Activated CD4-positive, alpha-beta T cell treated with anti-CD3 and anti-CD28 coated beads for 36 hours (primary cell): Measurements from ENCODE around the gene IL1RL1. TPM values are rescaled to one million over a fixed set of nuclear protein-coding genes. Genes with fewer than 3 reads are reported as not detected.

ENCODE experiments used
- ATAC-seq: fragments of 200-7000 bp; cut with Tn5 transposase; one replicate; pipeline ENCODE4 v1.10.0; 2021; ENCODE audit warnings: mild to moderate bottlenecking, moderate library complexity
- CTCF ChIA-PET: fragments of 350-600 bp; sonication (Branson Sonifier 250); formaldehyde crosslinking; loops from one replicate; lab custom pipeline; 2021; ENCODE audit warnings: antibody characterized with exemption; lab: Charles Lee
- POLR2A ChIA-PET: fragments of 350-600 bp; sonication (Branson Sonifier 250); formaldehyde crosslinking; loops from one replicate; lab custom pipeline; 2021; ENCODE audit warnings: antibody characterized with exemption, inconsistent platforms; lab: Charles Lee
- DNase-seq: peaks from one replicate; pipeline ENCODE4 v3.0.0-alpha.2; 2020
- H3K27ac Mint-ChIP-seq: one replicate; pipeline ENCODE4 v1.8.0; 2021; ENCODE audit warnings: mixed read lengths
- H3K27me3 Mint-ChIP-seq: one replicate; pipeline ENCODE4 v1.8.0; 2021; ENCODE audit warnings: mixed read lengths
- H3K36me3 Mint-ChIP-seq: one replicate; pipeline ENCODE4 v1.8.0; 2021; ENCODE audit warnings: low read depth, mixed read lengths
- H3K4me1 Mint-ChIP-seq: one replicate; pipeline ENCODE4 v1.8.0; 2021; ENCODE audit warnings: mixed read lengths
- H3K4me3 Mint-ChIP-seq: one replicate; pipeline ENCODE4 v1.8.0; 2021; ENCODE audit warnings: mild to moderate bottlenecking, moderate library complexity, mixed read lengths
- H3K9me3 Mint-ChIP-seq: one replicate; pipeline ENCODE4 v1.8.0; 2021; ENCODE audit warnings: low read depth, mixed read lengths
- intact Hi-C, 2 experiments: fragments of 100-400 bp; cut with DNase I in 1 of 2; cut with micrococcal nuclease in 1 of 2; formaldehyde crosslinking; loops; one replicate each; pipeline versions ENCODE4 v1.14.2 to v1.15.1; 2022 to 2024; cut with DNase I, micrococcal nuclease
- total RNA-seq, 2 experiments: library from RNA; stranded (reverse); gene quantifications; one replicate each; pipeline ENCODE4 v1.2.3, GENCODE V29; 2021

The IL1RL1 gene
- total RNA-seq, 2 experiments from 2014 or later: 0.26 to 0.27 TPM

DNA sequence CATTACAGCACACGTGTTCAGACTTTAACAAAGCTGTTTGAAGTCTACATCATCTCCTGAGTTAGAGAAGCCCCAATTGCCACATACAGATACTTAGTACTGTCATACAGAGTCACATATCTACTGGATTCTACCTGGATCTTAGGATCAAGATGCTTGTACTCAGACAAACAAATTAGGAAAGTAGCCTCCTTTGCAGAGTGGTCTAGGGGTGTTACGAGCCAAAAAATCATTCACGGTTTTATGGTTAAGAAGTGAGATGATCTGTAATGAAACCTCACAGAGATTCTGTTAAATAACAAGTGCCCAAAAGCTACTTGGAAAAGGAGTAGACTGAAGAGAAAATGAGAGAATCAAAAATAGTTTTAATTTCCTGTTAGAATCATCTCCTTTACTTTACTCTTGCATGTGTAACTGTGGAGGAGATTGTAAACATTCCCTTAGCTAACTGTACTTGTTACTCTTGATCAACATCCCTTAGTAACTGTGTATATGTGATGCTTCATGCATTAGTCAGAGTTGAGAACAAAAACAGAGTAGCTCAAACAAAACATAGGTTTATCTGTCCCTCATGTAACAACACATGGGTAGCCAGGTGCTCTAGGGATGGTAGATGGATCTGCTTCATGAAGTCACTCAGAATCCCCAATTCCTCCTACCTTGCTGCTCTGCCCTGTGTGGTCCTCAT, 16.4 kb upstream of the IL1RL1 start:
- H3K27ac Mint-ChIP-seq: no peak overlapping the region
- H3K4me3 Mint-ChIP-seq: no peak overlapping the region
- peaks cover 4% of the 10 kb centered on the region for H3K27me3 Mint-ChIP-seq
- peaks cover 36% of the 10 kb centered on the region for H3K4me1 Mint-ChIP-seq
- peak; percentile 79 for ATAC-seq
- no peaks in the 10 kb centered on the region for H3K36me3 Mint-ChIP-seq
- POLR2A ChIA-PET: interaction anchor here (0.5 to 0.6 kb wide), 3 partner anchors 9 to 180 kb away, joined by 3 read pairs; no protein-coding TSS in a partner anchor
- DNase-seq: no peak
- intact Hi-C loops: no loop called here
- H3K9me3 Mint-ChIP-seq: no peaks in the 10 kb centered on the region
- CTCF ChIA-PET: interaction anchor here (0.9 to 1.9 kb wide), 5 partner anchors 10 to 54 kb away, joined by 3 to 5 read pairs (median 3); no protein-coding TSS in a partner anchor

- no peaks in the 10 kb centered on the region for H3K9me3 Mint-ChIP-seq
- peaks cover 36% of the 10 kb centered on the region for H3K4me1 Mint-ChIP-seq
- peaks cover 4% of the 10 kb centered on the region for H3K27me3 Mint-ChIP-seq
- no peak overlapping the region for H3K4me3 Mint-ChIP-seq
- POLR2A ChIA-PET: interaction anchor here (0.6 kb wide), 1 partner anchor 181 kb away, joined by 3 read pairs; no protein-coding TSS in a partner anchor
- no peak overlapping the region for H3K27ac Mint-ChIP-seq
- DNase-seq: no peak
- H3K36me3 Mint-ChIP-seq: no peaks in the 10 kb centered on the region
- no peak for ATAC-seq
- intact Hi-C loops: no loop called here
- CTCF ChIA-PET: interaction anchor here (1.1 to 1.9 kb wide), 3 partner anchors 11 to 44 kb away, joined by 3 to 5 read pairs (median 4); no protein-coding TSS in a partner anchor
Measured at GRCh38 chr2:102295566-102295965, 15.8 kb upstream of the IL1RL1 start.

- ATAC-seq (peak; percentile 45), DNase-seq (no peak)
- intact Hi-C loops: no loop called here
- no peak overlapping the region for H3K4me3 Mint-ChIP-seq
- H3K36me3 Mint-ChIP-seq: no peaks in the 10 kb centered on the region
- H3K27me3 Mint-ChIP-seq: peaks cover 1% of the 10 kb centered on the region
- H3K27ac Mint-ChIP-seq: peak overlapping the region; percentile 79
- no peaks in the 10 kb centered on the region for H3K9me3 Mint-ChIP-seq
- peaks cover 35% of the 10 kb centered on the region for H3K4me1 Mint-ChIP-seq
- ChIA-PET POLR2A (no interaction called here), CTCF (interaction anchor here (0.6 to 1.4 kb wide), 4 partner anchors 12 to 60 kb away, joined by 3 to 4 read pairs (median 4); no protein-coding TSS in a partner anchor)
Measured at GRCh38 chr2:102296449-102296848, 14.9 kb upstream of the IL1RL1 start.

DNA sequence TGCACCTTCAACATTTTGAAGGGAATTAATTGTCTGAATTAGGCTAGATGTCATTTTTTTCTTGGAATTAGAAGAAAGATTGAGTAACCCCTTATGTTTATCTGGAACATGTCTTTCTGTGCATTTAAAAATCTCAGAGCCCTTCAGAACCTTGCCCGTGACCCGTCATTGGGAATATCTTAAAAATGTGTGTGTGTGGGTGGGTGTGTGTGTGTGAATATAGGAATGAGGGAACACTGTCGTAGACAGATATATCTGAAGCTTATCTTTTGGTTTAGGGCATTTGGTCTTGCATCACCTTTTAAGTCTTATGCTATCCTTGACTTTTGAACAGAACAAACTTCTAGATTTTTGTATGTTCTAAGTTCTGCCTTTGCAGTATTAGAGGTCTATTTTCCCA, 13.5 kb upstream of the IL1RL1 start:
- Mint-ChIP-seq H3K4me3 (no peak overlapping the region), H3K27ac (no peak overlapping the region), H3K4me1 (peaks cover 37% of the 10 kb centered on the region), H3K36me3 (no peaks in the 10 kb centered on the region), H3K9me3 (no peaks in the 10 kb centered on the region), H3K27me3 (no peaks in the 10 kb centered on the region)
- ChIA-PET CTCF (interaction anchor here (1.0 kb wide), 1 partner anchor 142 kb away, joined by 3 read pairs; no protein-coding TSS in a partner anchor), POLR2A (no interaction called here)
- DNase-seq (no peak), ATAC-seq (no peak)
- intact Hi-C loops: no loop called here

DNA sequence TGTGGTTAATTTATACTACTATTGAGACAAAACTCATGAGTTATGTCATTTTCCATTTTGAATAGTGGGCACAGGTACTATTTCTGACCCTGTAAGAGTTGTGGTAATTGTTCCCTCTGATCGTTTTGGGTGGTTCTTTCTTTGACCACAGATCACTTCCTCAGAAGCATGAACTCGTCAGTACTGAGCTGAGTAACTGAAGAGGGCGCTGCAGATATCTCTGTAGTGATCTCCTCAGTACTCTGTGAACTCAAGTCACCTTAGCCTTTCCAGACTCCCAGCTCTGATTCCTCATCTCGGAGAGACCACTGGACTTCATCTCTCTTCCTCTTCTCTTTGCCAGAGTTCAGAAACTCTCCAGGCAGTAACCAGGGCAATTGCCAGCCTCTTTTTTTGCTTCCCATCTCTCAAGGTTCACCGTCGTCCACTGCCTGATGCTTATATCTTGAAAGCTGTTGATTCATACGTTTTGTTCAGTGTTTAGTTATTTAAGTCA, 9.4 kb upstream of the IL1RL1 start:
- DNase-seq (peak; percentile 66), ATAC-seq (peak; percentile 88)
- Mint-ChIP-seq H3K36me3 (no peaks in the 10 kb centered on the region), H3K4me3 (peak overlapping the region; percentile 17), H3K9me3 (no peaks in the 10 kb centered on the region), H3K27me3 (peaks cover 3% of the 10 kb centered on the region), H3K27ac (peak overlapping the region; percentile 58), H3K4me1 (peaks cover 46% of the 10 kb centered on the region)
- POLR2A ChIA-PET: interaction anchor here (0.9 kb wide), 1 partner anchor 66 kb away, joined by 3 read pairs; no protein-coding TSS in a partner anchor
- CTCF ChIA-PET: interaction anchor here (0.9 to 2.6 kb wide), 18 partner anchors 10 to 302 kb away, joined by 3 to 12 read pairs (median 4); partner anchors contain the start of gene IL18R1
- intact Hi-C loops: loop anchor here (1.0 to 5.0 kb wide), 3 partner anchors 35 to 141 kb away; no protein-coding TSS in a partner anchor

DNA sequence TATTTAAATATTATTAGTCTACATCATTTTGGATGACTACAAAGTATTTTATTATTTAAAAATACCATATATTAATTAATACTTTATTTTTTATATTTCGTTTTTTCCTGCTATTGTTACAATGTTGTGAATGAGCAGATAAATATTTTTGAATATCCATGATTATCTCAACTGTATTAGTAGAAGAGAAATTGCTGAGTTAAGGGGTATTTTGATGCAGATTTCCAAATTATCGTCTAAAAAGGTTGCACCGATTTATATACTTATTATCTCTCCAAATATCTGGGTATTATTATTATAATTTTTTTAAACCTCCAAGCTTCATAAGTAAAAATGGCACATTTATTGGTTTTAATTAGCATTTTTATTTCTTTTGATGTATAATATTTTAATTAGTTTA, 8.9 kb upstream of the IL1RL1 start:
- Mint-ChIP-seq H3K4me1 (peaks cover 46% of the 10 kb centered on the region), H3K36me3 (no peaks in the 10 kb centered on the region), H3K27me3 (peaks cover 3% of the 10 kb centered on the region), H3K4me3 (no peak overlapping the region), H3K27ac (no peak overlapping the region), H3K9me3 (no peaks in the 10 kb centered on the region)
- intact Hi-C loops: loop anchor here (1.0 to 5.0 kb wide), 3 partner anchors 35 to 141 kb away; no protein-coding TSS in a partner anchor
- no peak for ATAC-seq
- POLR2A ChIA-PET: interaction anchor here (0.9 kb wide), 1 partner anchor 65 kb away, joined by 3 read pairs; no protein-coding TSS in a partner anchor
- DNase-seq: no peak
- CTCF ChIA-PET: interaction anchor here (0.9 to 2.6 kb wide), 16 partner anchors 11 to 303 kb away, joined by 3 to 12 read pairs (median 4); partner anchors contain the start of gene IL18R1

DNA sequence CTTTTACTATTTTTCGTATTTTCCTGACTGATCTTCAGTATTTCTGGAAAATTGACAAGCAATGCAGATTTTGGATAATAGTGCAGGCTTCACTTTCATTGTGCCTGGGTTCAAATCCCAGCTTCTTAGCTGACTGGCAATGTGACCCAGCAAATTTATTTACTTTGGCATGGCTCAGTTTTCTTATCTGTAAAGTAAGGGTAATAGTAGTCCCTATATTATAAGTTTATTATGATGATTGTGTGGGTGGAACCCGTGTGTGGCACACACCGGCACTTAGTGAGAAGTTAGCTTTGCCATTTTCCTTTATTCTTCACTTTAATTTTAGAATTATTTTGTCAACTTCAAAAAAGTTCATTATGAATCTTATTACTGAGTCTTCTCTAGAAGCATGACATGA, 7.8 kb upstream of the IL1RL1 start:
- Mint-ChIP-seq H3K36me3 (no peaks in the 10 kb centered on the region), H3K4me3 (no peak overlapping the region), H3K4me1 (peaks cover 44% of the 10 kb centered on the region), H3K9me3 (no peaks in the 10 kb centered on the region), H3K27ac (no peak overlapping the region), H3K27me3 (peaks cover 7% of the 10 kb centered on the region)
- no peak for DNase-seq
- intact Hi-C loops: loop anchor here in 1 of 2 experiments (5.0 kb wide), 1 partner anchor 34 kb away; no protein-coding TSS in a partner anchor
- ChIA-PET POLR2A (interaction anchor here (1.0 kb wide), 1 partner anchor 9 kb away, joined by 3 read pairs; no protein-coding TSS in a partner anchor), CTCF (interaction anchor here (0.5 to 1.5 kb wide), 4 partner anchors 33 to 334 kb away, joined by 3 to 4 read pairs (median 3); no protein-coding TSS in a partner anchor)
- ATAC-seq: no peak

DNA sequence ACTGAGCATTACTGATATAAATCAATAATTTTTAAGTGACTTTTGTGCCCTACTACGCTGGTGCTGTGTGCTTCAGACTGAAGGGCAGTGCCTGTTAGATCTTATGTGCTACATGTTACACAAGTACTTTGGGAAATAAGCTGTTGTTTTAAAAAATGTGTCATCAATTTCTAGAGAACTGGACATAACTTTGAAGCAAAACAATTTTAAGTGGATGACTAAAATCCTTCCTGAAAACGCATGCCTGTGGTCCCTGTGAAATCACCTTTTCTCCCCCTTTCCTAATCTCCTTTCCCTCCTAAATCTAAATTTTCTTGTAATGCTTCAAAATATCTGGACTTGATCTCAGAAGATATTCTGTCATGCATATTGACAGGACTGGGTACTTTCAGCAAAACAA, 7.1 kb upstream of the IL1RL1 start:
- Mint-ChIP-seq H3K9me3 (no peaks in the 10 kb centered on the region), H3K27me3 (peaks cover 7% of the 10 kb centered on the region), H3K4me3 (no peak overlapping the region), H3K4me1 (peaks cover 44% of the 10 kb centered on the region), H3K27ac (peak overlapping the region; percentile 91), H3K36me3 (no peaks in the 10 kb centered on the region)
- ChIA-PET POLR2A (interaction anchor here (1.0 kb wide), 1 partner anchor 9 kb away, joined by 3 read pairs; no protein-coding TSS in a partner anchor), CTCF (interaction anchor here (0.6 to 1.5 kb wide), 3 partner anchors 32 to 145 kb away, joined by 3 read pairs; partner anchors contain the start of gene IL18R1)
- ATAC-seq: peak; percentile 16
- no peak for DNase-seq
- intact Hi-C loops: loop anchor here (1.0 to 5.0 kb wide), 6 partner anchors 33 to 305 kb away; no protein-coding TSS in a partner anchor

DNA sequence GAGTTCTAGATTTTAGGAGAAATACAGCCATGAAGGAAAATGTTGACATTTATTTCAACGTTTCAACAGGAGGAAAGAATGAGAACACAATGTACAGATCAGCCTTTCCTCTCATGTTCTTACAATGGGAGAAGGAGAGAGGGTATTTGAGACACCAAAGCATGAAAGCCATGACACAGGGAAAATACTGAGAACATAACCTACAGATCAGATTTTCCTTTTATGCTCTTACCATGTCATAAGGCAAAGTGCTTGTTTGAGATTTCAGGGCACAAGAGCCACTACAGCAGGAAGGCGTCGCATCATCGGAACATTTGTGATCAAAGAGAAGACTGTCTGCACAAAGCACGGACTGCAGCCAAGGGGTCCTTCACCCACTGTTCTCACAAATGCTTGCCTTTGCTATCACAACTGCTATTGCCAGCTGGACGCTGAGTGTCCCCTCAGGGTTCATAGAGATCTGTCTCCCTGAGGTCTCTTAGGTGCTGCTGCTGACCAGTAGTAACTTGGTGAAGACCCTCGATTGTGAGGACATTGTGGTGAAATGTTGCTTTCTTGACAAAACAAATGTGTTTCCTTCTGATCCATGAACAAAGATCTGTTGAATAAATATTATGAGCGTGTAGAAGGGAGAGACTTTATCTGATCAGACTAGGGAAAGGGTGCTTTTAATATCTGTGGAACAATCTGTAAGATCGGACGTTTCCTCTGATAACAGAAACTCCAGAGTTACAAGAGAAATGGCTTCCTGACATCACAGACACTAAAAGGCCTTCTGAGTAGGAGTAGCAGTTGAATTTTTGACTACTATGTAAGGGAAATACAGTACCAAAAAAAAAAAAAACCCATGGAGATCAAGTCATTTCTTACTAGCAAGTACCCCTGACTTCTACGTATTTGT, 6.4 kb upstream of the IL1RL1 start:
- DNase-seq (peak; percentile 65), ATAC-seq (peak; percentile 68)
- Mint-ChIP-seq H3K4me3 (peak overlapping the region; percentile 21), H3K27me3 (peaks cover 11% of the 10 kb centered on the region), H3K36me3 (no peaks in the 10 kb centered on the region), H3K27ac (peak overlapping the region; percentile 91), H3K9me3 (no peaks in the 10 kb centered on the region), H3K4me1 (peaks cover 44% of the 10 kb centered on the region)
- ChIA-PET CTCF (interaction anchor here (0.5 to 1.5 kb wide), 8 partner anchors 31 to 414 kb away, joined by 3 to 4 read pairs (median 3); partner anchors contain the start of gene IL18R1), POLR2A (interaction anchor here (1.0 kb wide), 1 partner anchor 10 kb away, joined by 3 read pairs; no protein-coding TSS in a partner anchor)
- intact Hi-C loops: loop anchor here (1.0 to 5.0 kb wide), 6 partner anchors 32 to 306 kb away; no protein-coding TSS in a partner anchor

GRCh38 chr2:102306125-102306524, 5.2 kb upstream of the IL1RL1 start:
- Mint-ChIP-seq H3K4me1 (peaks cover 41% of the 10 kb centered on the region), H3K9me3 (no peaks in the 10 kb centered on the region), H3K4me3 (no peak overlapping the region), H3K27ac (peak overlapping the region; percentile 71), H3K36me3 (no peaks in the 10 kb centered on the region), H3K27me3 (peaks cover 11% of the 10 kb centered on the region)
- DNase-seq: no peak
- ChIA-PET POLR2A (no interaction called here), CTCF (interaction anchor here (0.7 to 1.1 kb wide), 4 partner anchors 34 to 415 kb away, joined by 3 read pairs; no protein-coding TSS in a partner anchor)
- intact Hi-C loops: no loop called here
- ATAC-seq: no peak
